ENCODE results near the gene CACNA1C. TPM values are rescaled to one million over a fixed set of nuclear protein-coding genes. Genes with fewer than 3 reads are reported as not detected.
"Not testable (repeated sequence)": the region's sequence is repeated elsewhere in the genome, so short reads cannot be mapped to it uniquely, and the experiment has no call there.

CACNA1C gene
- polyA plus RNA-seq, 2 donors: 2.1 to 2.5 TPM

GRCh38 chr12:2739832-2740641 lies 687.2 kb downstream of the CACNA1C start:
- Histone ChIP-seq H3K4me3 (ENCODE audit: low read depth in 1 of 2, low read length in 2 of 2) (no peak overlapping the region), H3K27me3 (ENCODE audit: control insufficient read depth in 1 of 2, insufficient read depth in 2 of 2, low read length in 2 of 2) (no peaks in the 10 kb centered on the region), H3K4me1 (ENCODE audit: control insufficient read depth in 2 of 2, insufficient read depth in 2 of 2, low read length in 1 of 2) (no peaks in the 10 kb centered on the region), H3K36me3 (ENCODE audit: control insufficient read depth in 2 of 2, insufficient read depth in 2 of 2, low read length in 1 of 2) (no peaks in the 10 kb centered on the region), H3K9me3 (ENCODE audit: control insufficient read depth in 2 of 2, insufficient read depth in 1 of 2, low read depth in 1 of 2, low read length in 1 of 2) (no peaks in the 10 kb centered on the region), H3K27ac (ENCODE audit: low read depth in 2 of 2, low read length in 1 of 2) (no peak overlapping the region)
- 41 to 46% methylated on average over 11 of the region's 11 CpGs for WGBS, 2 donors

- not testable (repeated sequence) for H3K4me3 ChIP-seq (ENCODE audit: low read depth in 1 of 2, low read length in 2 of 2); H3K9me3 ChIP-seq (ENCODE audit: control insufficient read depth in 2 of 2, insufficient read depth in 1 of 2, low read depth in 1 of 2, low read length in 1 of 2); H3K36me3 ChIP-seq (ENCODE audit: control insufficient read depth in 2 of 2, insufficient read depth in 2 of 2, low read length in 1 of 2); H3K27ac ChIP-seq (ENCODE audit: low read depth in 2 of 2, low read length in 1 of 2); H3K27me3 ChIP-seq (ENCODE audit: control insufficient read depth in 1 of 2, insufficient read depth in 2 of 2, low read length in 2 of 2); H3K4me1 ChIP-seq (ENCODE audit: control insufficient read depth in 2 of 2, insufficient read depth in 2 of 2, low read length in 1 of 2)
- 66 to 70% methylated on average over 7 to 10 of the region's 10 CpGs for WGBS, 2 donors
Observed at GRCh38 chr12:2742037-2742436, 689.2 kb downstream of the CACNA1C start.

GRCh38 chr12:2743478-2743877 lies 690.7 kb downstream of the CACNA1C start:
- Histone ChIP-seq H3K36me3 (ENCODE audit: control insufficient read depth in 2 of 2, insufficient read depth in 2 of 2, low read length in 1 of 2) (no peaks in the 10 kb centered on the region), H3K4me3 (ENCODE audit: low read depth in 1 of 2, low read length in 2 of 2) (no peak overlapping the region), H3K27ac (ENCODE audit: low read depth in 2 of 2, low read length in 1 of 2) (no peak overlapping the region), H3K27me3 (ENCODE audit: control insufficient read depth in 1 of 2, insufficient read depth in 2 of 2, low read length in 2 of 2) (no peaks in the 10 kb centered on the region), H3K4me1 (ENCODE audit: control insufficient read depth in 2 of 2, insufficient read depth in 2 of 2, low read length in 1 of 2) (no peaks in the 10 kb centered on the region), H3K9me3 (ENCODE audit: control insufficient read depth in 2 of 2, insufficient read depth in 1 of 2, low read depth in 1 of 2, low read length in 1 of 2) (no peaks in the 10 kb centered on the region)
- 82 to 88% methylated on average over 6 of the region's 6 CpGs for WGBS, 2 donors

GRCh38 chr12:2745655-2746054 lies 692.9 kb downstream of the CACNA1C start:
- H3K36me3 ChIP-seq (ENCODE audit: control insufficient read depth in 2 of 2, insufficient read depth in 2 of 2, low read length in 1 of 2): no peaks in the 10 kb centered on the region
- H3K27ac ChIP-seq (ENCODE audit: low read depth in 2 of 2, low read length in 1 of 2): no peak overlapping the region
- H3K27me3 ChIP-seq (ENCODE audit: control insufficient read depth in 1 of 2, insufficient read depth in 2 of 2, low read length in 2 of 2): no peaks in the 10 kb centered on the region
- H3K4me3 ChIP-seq (ENCODE audit: low read depth in 1 of 2, low read length in 2 of 2): no peak overlapping the region
- H3K4me1 ChIP-seq (ENCODE audit: control insufficient read depth in 2 of 2, insufficient read depth in 2 of 2, low read length in 1 of 2): no peaks in the 10 kb centered on the region
- WGBS, 2 donors: 48 to 65% methylated on average over 2 of the region's 2 CpGs
- H3K9me3 ChIP-seq (ENCODE audit: control insufficient read depth in 2 of 2, insufficient read depth in 1 of 2, low read depth in 1 of 2, low read length in 1 of 2): no peaks in the 10 kb centered on the region

Other genes with a start within 250 kb of the CACNA1C start
- not detected for gene LRTM2, start 232.4 kb upstream of the CACNA1C start, polyA plus RNA-seq
- gene CACNA2D4, start 134.3 kb upstream of the CACNA1C start, polyA plus RNA-seq: under 1 TPM; 0.84 to 0.89 TPM
- gene DCP1B, start 48.5 kb upstream of the CACNA1C start, polyA plus RNA-seq: 1 to 10 TPM; 2.6 to 5.2 TPM

All from esophagus (tissue), 2 donors.